GM18858 (cell line): ENCODE measurements around the gene IGSF3.

Experiments used
- ATAC-seq: cut with Tn5 transposase; IDR thresholded peaks from one replicate; pipeline ENCODE4 v1.9.1; 2021; ENCODE audit not compliant: unreplicated experiment

The IGSF3 gene

GRCh38 chr1:116532671-116533428 lies 134.7 kb downstream of the IGSF3 start:
- ATAC-seq: no peak

- no peak for ATAC-seq
Observed at GRCh38 chr1:116531917-116532316, 135.6 kb downstream of the IGSF3 start.

- ATAC-seq: no peak
Observed at GRCh38 chr1:116529681-116530080, 137.9 kb downstream of the IGSF3 start.

- ATAC-seq: no peak
Observed at GRCh38 chr1:116529199-116529631, 138.3 kb downstream of the IGSF3 start.

GRCh38 chr1:116528329-116529083 lies 139.0 kb downstream of the IGSF3 start:
- ATAC-seq: no peak

- ATAC-seq: no peak
Observed at GRCh38 chr1:116525440-116525839, 142.1 kb downstream of the IGSF3 start.
